Measurements from ENCODE around the gene ZFHX2.

ZFHX2 gene

GRCh38 chr14:23572524-23572828, 20.9 kb upstream of the ZFHX2 start:
- DNase-seq: no peak

DNA sequence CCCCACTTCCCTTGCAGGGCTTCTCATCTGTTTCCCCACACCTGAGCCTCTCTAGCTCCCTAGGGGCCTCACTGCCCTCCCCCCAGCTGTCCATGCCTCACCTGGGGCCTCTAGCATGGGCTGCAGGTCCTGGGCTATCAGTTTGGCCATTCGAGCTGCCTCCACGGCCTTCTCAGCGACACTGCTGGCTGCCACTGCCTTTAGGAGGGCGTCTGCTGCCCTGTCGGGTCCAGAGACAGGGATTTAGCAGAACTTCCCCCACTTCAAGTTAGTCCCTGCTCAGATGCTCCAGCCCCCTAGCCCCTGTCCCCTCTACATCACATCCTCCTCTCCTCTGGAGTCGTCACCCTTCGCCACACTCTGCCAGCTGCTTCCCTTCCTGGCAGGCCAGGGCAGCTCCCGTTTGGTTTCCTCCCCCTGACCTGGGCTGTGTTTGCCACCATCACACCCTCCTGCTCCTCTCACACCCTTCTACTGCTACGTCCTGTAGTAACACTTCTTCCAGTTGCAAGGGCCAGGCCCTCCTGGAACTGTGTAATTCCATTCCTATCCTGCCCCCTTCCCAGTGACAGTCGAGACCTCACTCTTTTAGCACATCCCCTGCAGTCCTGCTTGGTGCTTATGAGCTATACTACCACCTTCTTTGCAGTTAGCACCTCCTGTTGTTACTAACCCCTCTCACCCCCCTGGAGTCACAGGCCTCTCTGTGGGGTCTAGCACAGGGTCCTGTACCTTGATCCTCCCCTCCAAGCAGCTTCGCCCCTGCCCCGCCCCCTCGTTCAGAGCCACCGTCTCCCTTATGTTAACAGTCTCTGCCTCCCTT, 20.3 kb upstream of the ZFHX2 start:
- DNase-seq: no peak

GRCh38 chr14:23570806-23571483, 19.4 kb upstream of the ZFHX2 start:
- no peak for DNase-seq

DNA sequence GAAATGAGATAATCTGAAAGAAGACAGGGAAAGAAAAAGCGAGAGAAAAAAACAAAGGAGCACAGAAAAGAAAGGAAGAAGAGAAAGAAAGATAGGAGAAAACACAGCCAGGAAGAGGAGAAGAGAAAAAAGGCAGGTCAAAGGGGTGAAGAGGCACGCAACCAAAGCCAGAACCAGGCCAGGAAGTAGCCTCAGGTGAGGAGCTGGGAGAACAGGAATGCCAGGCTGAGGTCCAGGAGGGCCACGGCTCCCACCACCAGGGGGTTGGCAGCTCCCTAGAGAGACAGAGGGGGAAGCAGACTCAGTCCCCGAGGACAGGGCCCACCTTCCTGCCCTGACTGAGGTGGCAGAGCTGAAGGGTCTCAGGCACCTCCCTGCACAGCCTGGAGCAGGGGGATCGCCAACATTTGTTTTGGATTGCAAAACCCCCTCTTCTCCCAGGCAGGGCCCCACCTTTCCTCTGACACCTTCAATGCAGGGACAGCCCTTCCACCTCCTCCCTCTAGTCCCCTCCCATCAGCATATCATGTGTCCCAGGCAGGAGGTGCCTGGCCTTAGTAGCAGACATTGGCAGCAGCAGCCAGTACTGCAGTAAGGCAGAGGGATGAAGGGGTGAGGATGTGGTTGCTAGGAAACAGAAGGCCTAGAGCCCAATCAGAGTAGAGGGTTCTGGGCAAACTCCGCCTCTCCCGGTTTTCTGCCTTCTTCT, 18.0 kb upstream of the ZFHX2 start:
- peak; percentile 16 for DNase-seq

- peak; percentile 39 for DNase-seq
These were observed 17.2 kb upstream of the ZFHX2 start for GRCh38 chr14:23568600-23569331.

- no peak for DNase-seq
These were observed 16.5 kb upstream of the ZFHX2 start for GRCh38 chr14:23568021-23568599.

DNA sequence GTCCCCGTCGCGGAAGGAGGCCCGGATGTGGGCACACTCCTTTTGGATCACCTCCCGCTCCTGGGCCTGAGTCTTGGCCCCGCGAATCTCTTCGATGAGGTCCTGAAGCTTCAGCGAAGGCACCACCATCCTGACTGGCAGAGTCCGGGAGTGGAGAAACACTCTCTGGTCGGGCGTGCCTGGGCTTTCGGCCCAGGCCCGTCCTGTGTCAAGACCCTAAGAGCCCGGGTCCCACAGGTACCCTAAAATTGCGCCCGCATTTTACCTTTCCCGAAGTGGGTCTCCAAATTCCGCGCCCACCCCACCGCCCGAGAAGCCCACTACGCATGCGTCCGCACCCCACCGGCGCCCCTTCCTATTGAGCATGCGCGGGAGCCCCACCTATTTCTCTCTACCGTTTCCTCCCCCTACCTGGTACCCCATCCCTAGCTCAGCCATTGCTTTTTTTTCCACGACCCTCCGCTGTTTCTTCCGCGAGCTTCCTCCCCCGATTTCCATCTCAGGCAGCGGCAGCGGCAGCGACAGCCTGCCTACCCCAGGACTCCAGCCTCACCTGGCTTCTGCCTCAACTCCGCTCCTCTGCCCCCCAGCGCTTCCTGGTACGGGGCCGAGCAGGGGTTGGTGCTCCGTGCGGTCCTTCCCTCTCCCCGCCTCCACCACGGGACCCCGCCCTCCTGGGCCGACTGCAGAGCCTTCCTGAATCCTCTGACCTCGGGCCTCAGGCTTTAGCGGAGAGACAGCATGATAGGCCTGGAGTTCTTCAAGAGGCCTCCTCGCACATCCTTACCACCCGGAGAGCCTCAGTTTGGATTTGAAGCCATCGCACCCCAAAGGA, 15.8 kb upstream of the ZFHX2 start, which contains the start of gene AP1G2:
Gene AP1G2, minus strand, starts transcription at position 606 of the 835 bp plus-strand sequence. Its CDS starts 477 bp downstream, at position 129.
- DNase-seq: peak; percentile 85

DNA sequence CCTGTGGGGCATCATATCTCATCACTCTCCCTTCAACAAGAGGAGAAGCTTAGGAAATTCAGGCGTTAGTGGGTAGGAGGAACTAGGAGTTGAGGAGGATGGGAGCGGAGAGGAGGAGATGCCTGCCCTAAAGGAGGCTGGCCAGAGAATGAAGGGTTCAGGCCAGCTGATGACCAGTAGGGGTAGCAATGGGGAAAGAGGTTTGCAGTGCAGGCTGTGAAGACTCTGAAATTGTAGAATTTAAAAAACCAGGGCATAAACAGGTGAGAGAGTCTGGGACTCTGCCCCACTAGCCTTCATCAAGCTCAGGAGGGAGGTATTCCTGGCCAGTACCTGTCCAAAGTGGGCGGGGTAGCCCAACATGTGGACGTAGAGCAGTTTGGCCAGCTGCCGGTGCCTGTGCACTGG, 15.2 kb upstream of the ZFHX2 start:
- DNase-seq: peak; percentile 32

DNA sequence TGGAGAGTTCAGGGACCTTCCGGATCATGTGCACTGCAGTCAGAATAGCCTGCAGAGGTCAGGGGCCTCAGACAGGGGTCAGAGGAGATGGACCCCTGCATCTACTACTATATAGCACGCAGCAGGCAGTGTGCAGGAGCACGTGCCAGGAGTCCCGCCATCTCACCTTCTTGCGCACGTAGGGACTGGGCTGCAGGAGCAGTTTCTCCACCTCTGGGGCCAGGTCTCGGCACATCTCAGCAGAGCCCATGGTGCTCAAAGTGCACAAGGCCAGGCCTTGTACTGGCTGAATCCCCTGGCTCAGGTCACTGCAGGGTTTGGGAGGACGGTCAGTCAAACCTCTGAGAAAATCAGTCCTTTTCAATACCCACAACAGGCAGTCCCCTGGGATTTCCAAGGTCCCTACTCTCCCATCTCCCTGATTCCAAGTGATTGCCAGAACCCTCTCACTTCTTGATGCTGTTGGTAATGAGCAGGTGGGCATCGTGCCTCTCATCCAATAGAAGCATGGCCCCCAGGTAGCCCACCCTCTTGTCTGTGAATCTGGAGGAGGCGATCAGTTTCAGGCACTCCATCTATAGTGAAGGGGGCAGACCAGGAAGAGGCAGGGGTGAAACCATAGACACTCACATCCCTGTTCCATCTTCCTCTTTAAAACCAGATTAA, 14.7 kb upstream of the ZFHX2 start:
- DNase-seq: no peak

GRCh38 chr14:23565626-23566025, 14.1 kb upstream of the ZFHX2 start:
- no peak for DNase-seq

DNA sequence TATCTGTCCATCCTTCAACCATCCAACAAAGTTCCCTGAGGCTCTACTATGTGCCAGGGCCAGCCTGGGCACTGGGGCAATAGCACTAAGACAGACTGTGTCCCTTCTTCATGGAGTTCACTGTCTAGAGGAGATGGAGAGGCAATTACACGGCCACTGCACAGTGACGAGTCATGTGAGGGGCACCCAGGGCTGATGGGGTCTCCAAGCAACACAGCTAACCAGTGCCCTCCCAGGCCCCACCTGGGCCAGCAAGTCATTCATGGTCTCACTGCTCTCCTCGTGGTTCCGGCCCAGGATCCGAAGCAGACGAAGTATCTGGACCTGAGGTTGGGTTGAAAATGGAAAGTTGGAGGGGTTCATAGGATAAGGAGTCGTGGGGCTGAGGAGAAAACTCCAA, 13.3 kb upstream of the ZFHX2 start:
- DNase-seq: no peak

- no peak for DNase-seq
These were observed 12.7 kb upstream of the ZFHX2 start for GRCh38 chr14:23564181-23564812.

DNA sequence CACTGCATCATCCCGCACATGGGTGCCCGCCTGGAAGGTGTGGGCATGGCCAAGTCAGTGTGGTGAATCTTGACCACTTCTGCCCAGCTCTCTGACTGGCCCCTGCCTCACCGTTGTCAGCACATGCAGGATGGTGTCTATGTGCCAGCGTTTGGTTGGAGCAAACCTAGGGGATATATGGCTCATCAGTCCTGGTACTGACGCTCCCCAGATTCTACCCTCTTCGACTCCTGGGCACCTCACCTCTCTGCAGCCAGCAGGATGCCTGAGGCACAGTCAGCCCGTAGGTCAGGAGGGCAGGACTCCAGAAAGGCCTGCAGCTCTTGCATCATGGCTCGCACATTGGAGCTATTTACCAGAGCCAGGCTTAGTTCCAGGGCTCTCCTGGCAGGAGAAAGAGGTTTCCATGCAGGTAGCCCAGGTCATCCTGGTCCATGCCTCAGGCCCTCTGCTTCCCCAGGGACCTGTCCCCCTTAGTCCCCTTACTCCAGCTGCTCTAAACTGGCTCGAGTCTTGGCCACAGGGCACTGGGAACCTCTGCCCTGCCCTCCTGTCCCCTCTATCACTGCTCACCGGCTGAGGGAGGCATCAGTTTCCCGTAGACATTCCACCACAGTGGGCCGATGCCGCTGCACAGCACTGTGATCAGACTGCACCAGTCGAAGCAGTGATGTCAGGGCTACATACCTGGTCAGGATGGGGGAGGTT, 12.1 kb upstream of the ZFHX2 start:
- no peak for DNase-seq

GRCh38 chr14:23562822-23563472, 11.4 kb upstream of the ZFHX2 start:
- peak; percentile 44 for DNase-seq

- no peak for DNase-seq
These were observed 10.6 kb upstream of the ZFHX2 start for GRCh38 chr14:23561873-23562821.

- no peak for DNase-seq
These were observed 9.7 kb upstream of the ZFHX2 start for GRCh38 chr14:23561259-23561658.

DNA sequence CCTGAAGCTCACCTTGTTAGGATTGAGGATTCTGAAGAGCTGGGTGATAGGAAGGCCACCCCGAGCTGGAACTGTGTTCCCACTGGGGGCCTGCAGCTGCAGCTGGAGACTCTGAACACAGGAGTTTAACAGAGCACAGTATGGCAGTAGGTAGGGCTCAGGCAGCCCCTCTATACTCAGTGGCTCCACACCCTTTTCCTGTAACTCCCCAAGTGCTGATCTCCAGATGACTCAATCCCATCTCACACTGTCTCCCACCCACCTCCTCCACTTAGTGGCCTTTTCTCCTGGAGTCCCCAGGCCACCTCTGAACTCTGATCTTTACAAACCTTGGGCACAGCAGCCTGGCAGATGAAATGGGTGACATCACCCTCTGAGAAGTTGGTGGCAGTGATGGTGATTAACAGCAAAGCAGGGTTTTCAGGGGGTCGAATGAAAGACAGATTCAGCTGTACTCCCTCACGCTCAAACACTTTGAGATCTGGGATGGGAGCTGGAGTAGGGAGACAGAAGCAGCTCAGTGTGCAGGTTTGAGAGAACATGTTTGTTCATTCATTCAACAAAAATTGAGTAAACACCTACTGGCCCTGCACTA, 8.5 kb upstream of the ZFHX2 start:
- no peak for DNase-seq

All from EL (cell line).